H9 (cell line): ENCODE results near the gene CD151. TPM values are rescaled to one million over a fixed set of nuclear protein-coding genes. Genes with fewer than 3 reads are reported as not detected.

ENCODE experiments used
- DNase-seq: peaks from one replicate; pipeline ENCODE4 v3.0.0-alpha.2; 2017
- H2AFZ ChIP-seq: one replicate; pipeline ENCODE4 v1.6.1; 2013; ENCODE audit warnings: mild to moderate bottlenecking, low read length, control low read depth, moderate library complexity
- H2AK5ac ChIP-seq: 2 replicates; pipeline ENCODE4 v1.6.1; 2013; ENCODE audit warnings: low read length, control low read depth, mixed read lengths; ENCODE audit not compliant: insufficient read length
- H2BK120ac ChIP-seq: one replicate; pipeline ENCODE4 v1.6.1; 2013; ENCODE audit warnings: low read depth, mild to moderate bottlenecking, low read length, control low read depth, inconsistent platforms; ENCODE audit not compliant: poor library complexity, severe bottlenecking
- H2BK12ac ChIP-seq: 2 replicates; pipeline ENCODE4 v1.6.1; 2013; ENCODE audit warnings: low read length, control low read depth, mixed read lengths, low read depth; ENCODE audit not compliant: insufficient read length
- H2BK15ac ChIP-seq: 2 replicates; pipeline ENCODE4 v1.6.1; 2013; ENCODE audit warnings: low read depth, low read length, control low read depth
- H2BK20ac ChIP-seq: one replicate; pipeline ENCODE4 v1.6.1; 2013; ENCODE audit warnings: low read depth, mild to moderate bottlenecking, low read length, control low read depth, inconsistent platforms; ENCODE audit not compliant: poor library complexity, severe bottlenecking
- H2BK5ac ChIP-seq: 2 replicates; pipeline ENCODE4 v1.6.1; 2013; ENCODE audit warnings: low read length, control low read depth, mixed read lengths; ENCODE audit not compliant: insufficient read length
- H3K14ac ChIP-seq: 2 replicates; pipeline ENCODE4 v1.6.1; 2013; ENCODE audit warnings: low read length, control low read depth; ENCODE audit not compliant: insufficient read depth
- H3K18ac ChIP-seq: 2 replicates; pipeline ENCODE4 v1.6.1; 2013; ENCODE audit warnings: low read depth, mild to moderate bottlenecking, mixed read lengths, low read length, control low read depth; ENCODE audit not compliant: insufficient read length
- H3K23ac ChIP-seq: 2 replicates; pipeline ENCODE4 v1.6.1; 2013; ENCODE audit warnings: low read length, control low read depth, mixed read lengths, low read depth; ENCODE audit not compliant: insufficient read length
- H3K23me2 ChIP-seq: 2 replicates; pipeline ENCODE4 v1.6.1; 2013; ENCODE audit warnings: low read depth, mild to moderate bottlenecking, mixed read lengths, low read length, control low read depth; ENCODE audit not compliant: insufficient read length, poor library complexity, severe bottlenecking
- H3K27ac ChIP-seq: 2 replicates; pipeline ENCODE4 v1.5.1; 2013; ENCODE audit warnings: low read length, control low read depth, mixed read lengths, low read depth; ENCODE audit not compliant: insufficient read length
- H3K27me3 ChIP-seq: 2 replicates; pipeline ENCODE4 v1.6.1; 2013; ENCODE audit warnings: low read length, control low read depth, inconsistent platforms; ENCODE audit not compliant: insufficient read depth
- H3K4ac ChIP-seq: 2 replicates; pipeline ENCODE4 v1.6.1; 2013; ENCODE audit warnings: low read depth, mild to moderate bottlenecking, control low read depth, inconsistent platforms, low read length, moderate library complexity
- H3K4me1 ChIP-seq: 2 replicates; pipeline ENCODE4 v1.6.1; 2013; ENCODE audit warnings: low read length, control low read depth, inconsistent platforms; ENCODE audit not compliant: insufficient read depth
- H3K4me2 ChIP-seq: 2 replicates; pipeline ENCODE4 v1.6.1; 2013; ENCODE audit warnings: low read length, control low read depth, mixed read lengths; ENCODE audit not compliant: insufficient read length, insufficient read depth
- H3K56ac ChIP-seq: 2 replicates; pipeline ENCODE4 v1.6.1; 2013; ENCODE audit warnings: low read depth, mild to moderate bottlenecking, mixed read lengths, low read length, control low read depth; ENCODE audit not compliant: insufficient read length
- H3K79me1 ChIP-seq: 2 replicates; pipeline ENCODE4 v1.6.1; 2013; ENCODE audit warnings: low read depth, mild to moderate bottlenecking, moderate library complexity, low read length, control low read depth, inconsistent platforms; ENCODE audit not compliant: insufficient read depth, poor library complexity, severe bottlenecking
- H3K79me2 ChIP-seq: 2 replicates; pipeline ENCODE4 v1.6.1; 2013; ENCODE audit warnings: low read length, control low read depth, inconsistent platforms; ENCODE audit not compliant: insufficient read depth
- H3K9ac ChIP-seq: 2 replicates; pipeline ENCODE4 v1.6.1; 2013; ENCODE audit warnings: low read length, control low read depth, mixed read lengths; ENCODE audit not compliant: insufficient read length; ENCODE audit errors: extremely low read depth
- H3K9me3 ChIP-seq: one replicate; pipeline ENCODE4 v1.6.1; 2013; ENCODE audit warnings: low read depth, low read length, inconsistent platforms; ENCODE audit not compliant: control insufficient read depth
- H3T11ph ChIP-seq: one replicate; pipeline ENCODE4 v1.6.1; 2013; ENCODE audit warnings: mild to moderate bottlenecking, low read length, control low read depth, inconsistent platforms
- H4K20me1 ChIP-seq: one replicate; pipeline ENCODE4 v1.6.1; 2013; ENCODE audit not compliant: control insufficient read depth, insufficient read length, insufficient read depth
- H4K5ac ChIP-seq: 2 replicates; pipeline ENCODE4 v1.6.1; 2013; ENCODE audit warnings: low read depth, mild to moderate bottlenecking, mixed read lengths, low read length, control low read depth; ENCODE audit not compliant: insufficient read length
- H4K8ac ChIP-seq: replicated peaks from 2 replicates; pipeline ENCODE4 v1.6.1; 2013; ENCODE audit warnings: low read length, control low read depth, mixed read lengths, low read depth; ENCODE audit not compliant: insufficient read length
- H4K91ac ChIP-seq: 2 replicates; pipeline ENCODE4 v1.6.1; 2013; ENCODE audit warnings: low read depth, mild to moderate bottlenecking, moderate library complexity, mixed read lengths, low read length, control low read depth; ENCODE audit not compliant: insufficient read length
- H3K27ac Mint-ChIP-seq, 3 experiments: 2 replicates in 2 of 3; 3 replicates in 1 of 3; pipeline ENCODE4 v1.8.0; 2020 to 2021; ENCODE audit warnings: mixed read lengths in 3 of 3, mild to moderate bottlenecking in 1 of 3, moderate library complexity in 1 of 3
- H3K27me3 Mint-ChIP-seq: 2 replicates; pipeline ENCODE4 v1.8.0; 2021; ENCODE audit warnings: low read depth, mild to moderate bottlenecking, moderate library complexity, mixed read lengths
- H3K36me3 Mint-ChIP-seq, 3 experiments: 2 replicates in 2 of 3; 3 replicates in 1 of 3; pipeline ENCODE4 v1.8.0; 2020 to 2021; ENCODE audit warnings: low read depth in 3 of 3, mixed read lengths in 3 of 3; ENCODE audit not compliant: insufficient read depth in 1 of 3
- H3K4me1 Mint-ChIP-seq, 2 experiments: 2 replicates each; pipeline ENCODE4 v1.8.0; 2020; ENCODE audit warnings: mixed read lengths in 2 of 2
- H3K4me3 Mint-ChIP-seq, 2 experiments: 2 replicates in 1 of 2; 3 replicates in 1 of 2; pipeline ENCODE4 v1.8.0; 2020 to 2021; ENCODE audit warnings: mild to moderate bottlenecking in 2 of 2, mixed read lengths in 2 of 2, moderate library complexity in 1 of 2
- H3K9me3 Mint-ChIP-seq, 2 experiments: 2 replicates in 1 of 2; 3 replicates in 1 of 2; pipeline ENCODE4 v1.8.0; 2020; ENCODE audit warnings: mild to moderate bottlenecking in 2 of 2, mixed read lengths in 2 of 2, moderate library complexity in 1 of 2
- CTCF ChIP-seq: fragments of 200-600 bp; sonication (generic); conservative IDR thresholded peaks from 3 replicates; pipeline ENCODE4 v1.8.0; 2021; ENCODE audit warnings: antibody characterized with exemption, mild to moderate bottlenecking
- WGBS: extraction: QIAGEN DNeasy Blood & Tissue Kit; methylation state at CpG from one replicate; pipeline ENCODE4 v1.1.7; 2013; ENCODE audit warnings: missing lambda C conversion rate, low lambda C conversion rate, mixed read lengths; ENCODE audit not compliant: insufficient read length; ENCODE audit errors: extremely low coverage; 5-methylcytosine and 5-hydroxymethylcytosine counted together
- total RNA-seq: library from RNA; stranded (reverse); gene quantifications from 2 replicates; pipeline ENCODE4 v1.2.1, GENCODE V29; 2021

CD151 gene
- total RNA-seq, 1 experiment from 2014 or later, result 138 TPM

GRCh38 chr11:884578-885070, 51.9 kb downstream of the CD151 start:
- H3K27ac ChIP-seq, result no peak overlapping the region
- no CpG with 5 or more reads among the region's 16 CpGs for WGBS
- no peaks in the 10 kb centered on the region for H3K9me3 Mint-ChIP-seq
- no peak overlapping the region for H3T11ph ChIP-seq
- H3K9ac ChIP-seq, result no peak overlapping the region
- H4K8ac ChIP-seq, result no peak overlapping the region
- no peak overlapping the region for H4K91ac ChIP-seq
- H3K9me3 ChIP-seq, result no peaks in the 10 kb centered on the region
- DNase-seq, result no peak
- no peak overlapping the region for H4K5ac ChIP-seq
- no peaks in the 10 kb centered on the region for H3K79me1 ChIP-seq
- no peak overlapping the region for H2AK5ac ChIP-seq
- no peak overlapping the region for H3K4me2 ChIP-seq
- no peak overlapping the region for H3K4me3 Mint-ChIP-seq
- no peaks in the 10 kb centered on the region for H3K79me2 ChIP-seq
- no peaks in the 10 kb centered on the region for H3K27me3 ChIP-seq
- H3K4me1 ChIP-seq, result no peaks in the 10 kb centered on the region
- no peak overlapping the region for H3K23ac ChIP-seq
- H3K23me2 ChIP-seq, result no peaks in the 10 kb centered on the region
- H2BK5ac ChIP-seq, result no peak overlapping the region
- no peak overlapping the region for H3K18ac ChIP-seq
- no peak overlapping the region for H3K56ac ChIP-seq
- no peak overlapping the region for H2BK12ac ChIP-seq
- H3K27me3 Mint-ChIP-seq, result no peaks in the 10 kb centered on the region
- no peak overlapping the region for H2BK15ac ChIP-seq
- H2BK20ac ChIP-seq, result no peak overlapping the region
- H3K36me3 Mint-ChIP-seq, result peaks cover 26 to 63% (median 58%) of the 10 kb centered on the region in 3 experiments
- TF ChIP-seq CTCF, result no peak
- H3K4ac ChIP-seq, result no peak overlapping the region
- H3K14ac ChIP-seq, result no peak overlapping the region
- H3K4me1 Mint-ChIP-seq, result no peaks in the 10 kb centered on the region
- H2BK120ac ChIP-seq, result no peak overlapping the region
- peaks cover 2% of the 10 kb centered on the region for H4K20me1 ChIP-seq
- peak overlapping the region in 1 of 3 experiments; percentile 52; a peak in 1 of 7 replicates for H3K27ac Mint-ChIP-seq
- H2AFZ ChIP-seq, result no peak overlapping the region
